Neural crest cell (in vitro differentiated cells): Measurements from ENCODE around the gene CTPS1. TPM values are rescaled to one million over a fixed set of nuclear protein-coding genes. Genes with fewer than 3 reads are reported as not detected.

Experiments used
- DNase-seq: peaks from one replicate; pipeline ENCODE4 v3.0.0; 2021; ENCODE audit warnings: low read depth, mixed read lengths, low spot score
- H3K27ac Mint-ChIP-seq: one replicate; pipeline ENCODE4 v1.8.0; 2021; ENCODE audit warnings: mild to moderate bottlenecking, mixed read lengths; ENCODE audit not compliant: unreplicated experiment
- H3K27me3 Mint-ChIP-seq: 2 replicates; pipeline ENCODE4 v1.8.0; 2021; ENCODE audit warnings: low read depth, mild to moderate bottlenecking, mixed read lengths
- H3K36me3 Mint-ChIP-seq: 2 replicates; pipeline ENCODE4 v1.8.0; 2021; ENCODE audit warnings: low read depth, mild to moderate bottlenecking, mixed read lengths
- H3K4me1 Mint-ChIP-seq: 2 replicates; pipeline ENCODE4 v1.8.0; 2021; ENCODE audit warnings: mixed read lengths
- H3K4me3 Mint-ChIP-seq: one replicate; pipeline ENCODE4 v1.8.0; 2021; ENCODE audit warnings: mild to moderate bottlenecking, mixed read lengths
- H3K9me3 Mint-ChIP-seq: 2 replicates; pipeline ENCODE4 v1.8.0; 2021; ENCODE audit warnings: mixed read lengths
- total RNA-seq: library from RNA; stranded (reverse); gene quantifications from 2 replicates; pipeline ENCODE4 v1.2.1, GENCODE V29; 2021
- TF ChIP-seq, protein P1 (sequence below): fragments of 200-600 bp; sonication (generic); conservative IDR thresholded peaks from 2 replicates; pipeline ENCODE4 v1.5.0; 2021; ENCODE audit warnings: antibody characterized with exemption, mild to moderate bottlenecking

The CTPS1 gene
- total RNA-seq, 1 donor from 2014 or later: 114 TPM

- Mint-ChIP-seq H3K27me3 (no peaks in the 10 kb centered on the region), H3K27ac (no peak overlapping the region), H3K4me3 (no peak overlapping the region), H3K4me1 (no peaks in the 10 kb centered on the region), H3K36me3 (peaks cover 31% of the 10 kb centered on the region), H3K9me3 (no peaks in the 10 kb centered on the region)
- TF ChIP-seq, protein P1, sequence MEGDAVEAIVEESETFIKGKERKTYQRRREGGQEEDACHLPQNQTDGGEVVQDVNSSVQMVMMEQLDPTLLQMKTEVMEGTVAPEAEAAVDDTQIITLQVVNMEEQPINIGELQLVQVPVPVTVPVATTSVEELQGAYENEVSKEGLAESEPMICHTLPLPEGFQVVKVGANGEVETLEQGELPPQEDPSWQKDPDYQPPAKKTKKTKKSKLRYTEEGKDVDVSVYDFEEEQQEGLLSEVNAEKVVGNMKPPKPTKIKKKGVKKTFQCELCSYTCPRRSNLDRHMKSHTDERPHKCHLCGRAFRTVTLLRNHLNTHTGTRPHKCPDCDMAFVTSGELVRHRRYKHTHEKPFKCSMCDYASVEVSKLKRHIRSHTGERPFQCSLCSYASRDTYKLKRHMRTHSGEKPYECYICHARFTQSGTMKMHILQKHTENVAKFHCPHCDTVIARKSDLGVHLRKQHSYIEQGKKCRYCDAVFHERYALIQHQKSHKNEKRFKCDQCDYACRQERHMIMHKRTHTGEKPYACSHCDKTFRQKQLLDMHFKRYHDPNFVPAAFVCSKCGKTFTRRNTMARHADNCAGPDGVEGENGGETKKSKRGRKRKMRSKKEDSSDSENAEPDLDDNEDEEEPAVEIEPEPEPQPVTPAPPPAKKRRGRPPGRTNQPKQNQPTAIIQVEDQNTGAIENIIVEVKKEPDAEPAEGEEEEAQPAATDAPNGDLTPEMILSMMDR: no peak
- no peak for DNase-seq
Measured at GRCh38 chr1:41032147-41032546, 52.7 kb downstream of the CTPS1 start.

DNA sequence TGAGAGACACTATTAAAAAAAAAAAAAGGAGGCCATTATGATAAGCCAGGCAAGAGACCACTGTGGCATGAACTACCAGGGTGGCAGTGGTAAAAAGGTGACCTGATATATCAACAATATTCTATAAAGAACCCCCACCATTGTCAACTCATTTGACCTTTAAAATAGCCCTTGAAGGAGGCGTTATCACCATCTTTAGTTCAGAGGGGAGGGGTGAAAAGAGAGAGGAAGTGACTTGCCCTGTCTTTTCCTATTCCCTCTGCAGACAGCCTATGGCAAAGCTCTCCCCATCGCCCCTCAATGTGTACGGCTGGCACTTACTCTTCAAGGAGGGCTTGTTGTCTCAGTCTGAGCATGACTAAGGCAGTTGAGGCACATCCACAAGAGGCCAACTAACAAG is 53.8 kb downstream of the CTPS1 start:
- H3K27ac Mint-ChIP-seq: no peak overlapping the region
- H3K4me3 Mint-ChIP-seq: no peak overlapping the region
- no peaks in the 10 kb centered on the region for H3K4me1 Mint-ChIP-seq
- TF ChIP-seq, protein P1: no peak
- H3K36me3 Mint-ChIP-seq: peaks cover 28% of the 10 kb centered on the region
- H3K9me3 Mint-ChIP-seq: no peaks in the 10 kb centered on the region
- no peaks in the 10 kb centered on the region for H3K27me3 Mint-ChIP-seq
- DNase-seq: no peak

DNA sequence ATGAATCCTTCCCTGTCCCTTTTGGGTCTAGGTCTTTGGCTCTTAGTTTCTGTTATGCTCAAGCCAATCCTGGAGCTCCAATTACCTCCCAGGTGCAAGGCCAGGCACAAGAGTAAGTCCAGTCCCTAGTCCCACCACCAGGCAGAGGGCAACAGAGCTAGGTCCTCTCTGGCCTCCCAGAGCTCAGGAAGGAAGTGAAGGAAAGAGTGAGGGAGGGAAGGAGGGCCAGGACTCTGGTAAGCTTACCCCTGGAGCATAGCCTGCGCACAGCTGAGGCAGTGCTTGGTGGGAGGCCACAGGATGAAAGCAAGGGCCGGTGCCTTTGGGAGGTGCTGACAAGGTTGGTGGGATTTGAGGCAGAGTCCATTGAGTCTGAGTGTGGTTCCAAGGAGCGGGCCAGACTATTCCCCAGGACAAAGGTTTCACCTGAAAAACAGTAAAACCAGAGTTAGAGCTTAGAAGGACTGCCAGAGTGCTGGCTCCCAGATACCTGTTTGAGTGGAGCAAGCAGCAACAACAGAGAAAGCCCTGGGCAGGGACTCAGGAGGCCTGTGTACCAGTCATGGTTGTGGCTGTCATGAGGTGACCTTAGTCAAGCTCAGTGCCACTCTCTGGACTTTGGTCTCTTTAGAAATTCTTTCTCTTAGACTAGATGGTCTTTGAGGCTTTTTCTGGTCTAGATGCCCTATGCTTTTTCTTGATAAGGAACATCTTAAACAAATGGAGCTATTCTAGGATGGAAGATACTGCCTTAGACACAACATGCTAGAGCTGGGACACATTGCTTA is 57.8 kb downstream of the CTPS1 start:
- H3K4me3 Mint-ChIP-seq: no peak overlapping the region
- peaks cover 16% of the 10 kb centered on the region for H3K36me3 Mint-ChIP-seq
- H3K27me3 Mint-ChIP-seq: no peaks in the 10 kb centered on the region
- no peak overlapping the region for H3K27ac Mint-ChIP-seq
- TF ChIP-seq, protein P1: no peak
- H3K9me3 Mint-ChIP-seq: no peaks in the 10 kb centered on the region
- no peak for DNase-seq
- H3K4me1 Mint-ChIP-seq: no peaks in the 10 kb centered on the region

DNA sequence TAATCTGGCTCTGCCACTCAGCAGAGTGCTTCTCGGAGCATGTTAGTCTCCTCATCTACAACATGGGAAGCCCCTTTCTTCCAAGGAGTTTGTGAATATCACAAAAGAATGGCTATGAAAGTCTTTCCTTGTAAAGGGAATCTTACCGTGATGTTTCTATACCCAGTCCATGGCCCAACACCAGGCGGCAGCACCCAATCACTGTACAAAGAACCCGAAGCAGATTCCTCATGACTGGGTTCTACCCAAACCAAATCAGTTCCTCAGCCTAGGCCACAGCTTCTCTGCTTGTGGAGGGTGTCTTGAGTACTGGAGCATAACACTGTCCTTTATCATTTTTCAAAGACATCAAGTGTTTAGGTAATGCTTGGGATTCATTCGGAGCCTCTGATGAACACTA is 58.6 kb downstream of the CTPS1 start:
- H3K4me1 Mint-ChIP-seq: no peaks in the 10 kb centered on the region
- peaks cover 14% of the 10 kb centered on the region for H3K36me3 Mint-ChIP-seq
- H3K27ac Mint-ChIP-seq: no peak overlapping the region
- no peak overlapping the region for H3K4me3 Mint-ChIP-seq
- no peaks in the 10 kb centered on the region for H3K27me3 Mint-ChIP-seq
- DNase-seq: no peak
- H3K9me3 Mint-ChIP-seq: no peaks in the 10 kb centered on the region
- TF ChIP-seq, protein P1: no peak

DNA sequence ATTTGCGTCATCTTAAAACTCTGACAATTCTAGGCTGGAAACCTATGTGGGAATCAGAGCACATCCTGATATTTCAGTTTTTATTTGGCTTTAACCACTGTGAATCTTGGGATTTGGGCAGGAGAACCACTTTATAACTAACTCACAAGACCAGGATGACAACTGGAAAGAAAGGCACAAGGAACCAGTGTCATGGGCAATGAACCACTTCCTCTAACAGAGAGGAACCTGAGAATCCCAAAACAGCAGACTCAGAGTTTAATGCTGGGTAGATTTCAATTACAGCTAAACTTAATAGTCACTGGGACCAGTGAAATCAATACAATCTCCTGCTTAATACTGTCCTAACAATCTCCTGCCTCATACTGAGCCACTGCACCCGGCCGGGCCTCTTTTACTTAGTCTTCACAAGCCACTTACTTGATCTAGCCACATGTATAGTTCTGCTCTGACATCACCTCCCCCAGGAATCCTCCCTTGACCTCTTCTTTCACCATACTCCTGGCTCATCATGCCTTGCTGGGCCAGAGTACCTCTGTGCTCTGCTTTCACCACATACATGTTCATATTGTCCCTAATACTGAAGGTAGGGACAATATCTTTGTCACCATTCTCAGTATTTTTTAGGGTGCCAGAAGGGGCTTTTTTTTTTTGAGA is 62.2 kb downstream of the CTPS1 start:
- Mint-ChIP-seq H3K9me3 (no peaks in the 10 kb centered on the region), H3K4me3 (no peak overlapping the region), H3K4me1 (no peaks in the 10 kb centered on the region), H3K36me3 (peaks cover 7% of the 10 kb centered on the region), H3K27me3 (no peaks in the 10 kb centered on the region), H3K27ac (no peak overlapping the region)
- TF ChIP-seq, protein P1: no peak
- DNase-seq: no peak
